GM10266 (cell line): ENCODE measurements around the gene PLCL2.

Experiments used
- DNase-seq: peaks from one replicate; pipeline ENCODE4 v3.0.0; 2012; ENCODE audit errors: extremely low spot score
- CTCF ChIP-seq: IDR thresholded peaks from 2 replicates; pipeline ENCODE4 v1.5.1; 2012; ENCODE audit warnings: mild to moderate bottlenecking, low read depth; ENCODE audit not compliant: control insufficient read depth, insufficient read depth; ENCODE audit errors: missing control alignments

PLCL2 gene

GRCh38 chr3:16866571-16866970 lies 18.2 kb upstream of the PLCL2 start:
- no peak for TF ChIP-seq CTCF
- DNase-seq, result no peak

- no peak for DNase-seq
- no peak for TF ChIP-seq CTCF
These were observed 16.2 kb upstream of the PLCL2 start for GRCh38 chr3:16868513-16868912.

- no peak for TF ChIP-seq CTCF
- no peak for DNase-seq
These were observed 15.3 kb upstream of the PLCL2 start for GRCh38 chr3:16869261-16870005.

GRCh38 chr3:16871915-16872842 lies 12.6 kb upstream of the PLCL2 start:
- no peak for DNase-seq

GRCh38 chr3:16873872-16874271 lies 10.9 kb upstream of the PLCL2 start:
- no peak for DNase-seq
- no peak for TF ChIP-seq CTCF

More at GRCh38 chr3:16871915-16872842, 12.6 kb upstream of the PLCL2 start:
- no peak for TF ChIP-seq CTCF

GRCh38 chr3:16875876-16876550 lies 8.7 kb upstream of the PLCL2 start:
- DNase-seq, result no peak
- TF ChIP-seq CTCF, result no peak
